GM18867 (cell line): ENCODE results near the gene ACOT6.
"Not testable (repeated sequence)": the region's sequence is repeated elsewhere in the genome, so short reads cannot be mapped to it uniquely, and the experiment has no call there.

Experiments used
- ATAC-seq: cut with Tn5 transposase; IDR thresholded peaks from one replicate; pipeline ENCODE4 v1.9.1; 2021; ENCODE audit warnings: mild to moderate bottlenecking, moderate library complexity; ENCODE audit not compliant: unreplicated experiment

The ACOT6 gene, protein sequence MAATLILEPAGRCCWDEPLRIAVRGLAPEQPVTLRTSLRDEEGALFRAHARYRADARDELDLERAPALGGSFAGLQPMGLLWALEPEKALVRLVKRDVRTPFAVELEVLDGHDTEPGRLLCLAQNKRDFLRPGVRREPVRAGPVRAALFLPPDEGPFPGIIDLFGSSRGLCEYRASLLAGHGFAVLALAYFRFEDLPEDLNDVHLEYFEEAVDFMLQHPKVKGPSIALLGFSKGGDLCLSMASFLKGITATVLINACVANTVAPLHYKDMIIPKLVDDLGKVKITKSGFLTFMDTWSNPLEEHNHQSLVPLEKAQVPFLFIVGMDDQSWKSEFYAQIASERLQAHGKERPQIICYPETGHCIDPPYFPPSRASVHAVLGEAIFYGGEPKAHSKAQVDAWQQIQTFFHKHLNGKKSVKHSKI

DNA sequence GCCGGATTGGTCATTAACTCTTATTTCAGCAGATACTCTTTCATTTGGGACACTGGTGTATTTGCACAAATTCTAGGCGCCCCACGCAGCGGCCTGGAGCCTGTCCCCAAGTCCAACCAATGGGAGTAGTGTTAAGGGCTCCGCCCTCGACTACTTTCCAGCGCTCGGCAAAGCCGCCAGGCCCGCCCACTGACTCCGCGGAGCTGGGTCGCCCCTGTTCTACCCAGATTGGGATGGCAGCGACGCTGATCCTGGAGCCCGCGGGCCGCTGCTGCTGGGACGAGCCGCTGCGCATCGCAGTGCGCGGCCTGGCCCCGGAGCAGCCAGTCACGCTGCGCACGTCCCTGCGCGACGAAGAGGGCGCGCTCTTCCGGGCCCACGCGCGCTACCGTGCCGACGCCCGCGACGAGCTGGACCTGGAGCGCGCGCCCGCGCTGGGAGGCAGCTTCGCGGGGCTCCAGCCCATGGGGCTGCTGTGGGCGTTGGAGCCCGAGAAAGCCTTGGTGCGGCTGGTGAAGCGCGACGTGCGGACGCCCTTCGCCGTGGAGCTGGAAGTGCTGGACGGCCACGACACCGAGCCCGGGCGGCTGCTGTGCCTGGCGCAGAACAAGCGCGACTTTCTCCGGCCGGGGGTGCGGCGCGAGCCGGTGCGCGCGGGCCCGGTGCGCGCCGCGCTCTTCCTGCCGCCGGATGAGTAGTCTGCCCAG lies at the start of gene ACOT6:
Gene ACOT6 (plus strand): TSS at position 179 of the 707 bp plus-strand sequence. CDS start 55 bp downstream, at position 234.
- peak; percentile 77 for ATAC-seq

- not testable (repeated sequence) for ATAC-seq
Measured at GRCh38 chr14:73562696-73563095, 49.6 kb upstream of the ACOT6 start.

GRCh38 chr14:73566431-73566830 lies 45.9 kb upstream of the ACOT6 start:
- not testable (repeated sequence) for ATAC-seq

GRCh38 chr14:73566935-73567334 lies 45.4 kb upstream of the ACOT6 start:
- ATAC-seq: not testable (repeated sequence)

DNA sequence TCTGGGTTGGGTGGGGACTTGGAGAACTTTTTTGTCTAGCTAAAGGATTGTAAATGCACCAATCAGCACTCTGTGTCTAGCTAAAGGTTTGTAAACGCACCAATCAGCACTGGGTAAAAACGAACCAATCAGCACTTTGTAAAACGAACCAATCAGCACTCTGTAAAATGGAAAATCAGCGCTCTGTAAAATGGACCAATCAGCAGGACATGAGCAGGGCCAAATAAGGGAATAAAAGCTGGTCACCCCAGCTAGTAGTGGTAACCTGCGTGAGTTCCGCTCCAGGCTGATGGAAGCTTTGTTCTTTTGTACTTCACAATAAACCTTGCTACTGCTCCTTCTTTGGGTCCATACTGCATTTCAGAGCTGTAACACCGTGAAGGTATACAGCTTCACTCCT lies 45.0 kb upstream of the ACOT6 start:
- ATAC-seq: no peak

DNA sequence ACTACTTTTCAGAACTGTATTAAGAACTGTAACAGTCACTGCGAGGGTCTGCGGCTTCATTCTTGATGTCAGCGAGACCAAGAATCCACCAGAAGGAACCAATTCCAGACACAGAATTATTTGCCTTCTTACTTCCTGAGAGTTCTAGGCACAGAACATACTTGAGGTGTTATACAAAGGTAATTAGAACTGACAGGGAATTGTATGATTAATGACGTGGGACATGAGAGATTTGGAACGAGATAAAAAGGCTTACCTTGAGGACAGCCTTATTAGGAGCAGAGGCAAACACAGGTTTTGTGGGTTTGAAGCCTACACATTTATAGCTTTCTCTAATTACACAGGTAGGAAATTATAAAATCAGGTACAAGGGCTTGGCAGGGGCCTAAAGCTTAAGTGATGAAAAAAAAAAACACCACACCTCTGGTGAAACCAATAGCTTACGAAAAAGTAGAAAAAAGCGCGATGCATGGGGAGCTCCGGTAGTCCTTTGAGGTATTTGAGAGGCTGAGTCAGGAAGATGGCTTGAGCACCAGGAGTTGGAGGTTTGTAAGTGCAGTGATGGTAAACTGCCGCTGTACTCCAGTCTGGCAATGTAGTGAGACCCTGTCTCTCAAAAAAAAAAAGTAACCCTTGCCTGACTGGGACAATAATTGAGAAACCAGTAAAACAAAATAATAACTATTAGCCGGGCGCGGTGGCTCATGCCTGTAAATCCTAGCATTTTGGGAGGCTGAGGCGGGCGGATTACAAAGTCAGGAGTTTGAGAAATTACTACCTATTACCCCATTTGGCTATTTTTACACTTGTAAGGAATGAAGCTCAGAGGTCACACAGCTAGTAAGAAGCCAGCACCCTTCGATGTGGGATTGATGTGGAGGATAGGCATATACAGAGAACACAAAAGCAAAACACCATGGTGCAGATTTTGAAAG lies 44.1 kb upstream of the ACOT6 start:
- no peak for ATAC-seq

DNA sequence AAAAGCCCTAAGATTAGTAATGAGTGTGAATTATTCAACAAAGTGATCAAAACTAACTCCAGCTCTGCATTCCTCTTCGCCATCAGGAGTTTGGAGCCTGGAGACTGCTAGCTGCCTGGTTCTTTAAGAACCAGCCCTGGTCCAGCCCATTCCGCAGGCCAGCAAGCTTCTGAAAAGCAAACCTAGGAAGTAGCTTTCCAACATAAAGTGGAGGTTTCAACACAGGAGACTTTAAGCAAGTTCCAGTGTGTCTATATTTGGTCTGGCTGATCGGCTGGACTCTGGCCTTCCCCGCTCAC lies 43.5 kb upstream of the ACOT6 start:
- ATAC-seq: not testable (repeated sequence)

DNA sequence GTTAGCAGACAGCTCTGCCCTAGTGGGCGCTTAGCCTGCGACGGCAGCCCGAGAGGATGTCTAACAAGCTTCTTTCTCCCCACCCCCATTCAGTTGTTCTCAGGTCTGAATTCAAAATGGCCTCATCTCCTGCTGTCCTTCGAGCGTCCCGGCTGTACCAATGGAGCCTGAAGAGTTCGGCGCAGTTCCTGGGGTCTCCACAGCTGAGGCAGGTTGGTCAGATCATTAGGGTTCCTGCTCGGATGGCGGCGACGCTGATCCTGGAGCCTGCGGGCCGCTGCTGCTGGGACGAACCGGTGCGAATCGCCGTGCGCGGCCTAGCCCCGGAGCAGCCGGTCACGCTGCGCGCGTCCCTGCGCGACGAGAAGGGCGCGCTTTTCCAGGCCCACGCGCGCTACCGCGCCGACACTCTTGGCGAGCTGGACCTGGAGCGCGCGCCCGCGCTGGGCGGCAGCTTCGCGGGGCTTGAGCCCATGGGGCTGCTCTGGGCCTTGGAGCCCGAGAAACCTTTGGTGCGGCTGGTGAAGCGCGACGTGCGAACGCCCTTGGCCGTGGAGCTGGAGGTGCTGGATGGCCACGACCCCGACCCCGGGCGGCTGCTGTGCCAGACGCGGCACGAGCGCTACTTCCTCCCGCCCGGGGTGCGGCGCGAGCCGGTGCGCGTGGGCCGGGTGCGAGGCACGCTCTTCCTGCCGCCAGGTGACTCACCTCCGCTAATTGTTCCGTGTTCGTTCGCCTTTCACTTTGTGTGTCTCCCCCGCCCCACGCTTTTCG lies 42.9 kb upstream of the ACOT6 start, which contains the start of gene ACOT2:
Gene ACOT2 (plus strand): TSS at position 29 of the 774 bp plus-strand sequence. CDS start 28 bp downstream, at position 57.
- ATAC-seq: peak; percentile 58

DNA sequence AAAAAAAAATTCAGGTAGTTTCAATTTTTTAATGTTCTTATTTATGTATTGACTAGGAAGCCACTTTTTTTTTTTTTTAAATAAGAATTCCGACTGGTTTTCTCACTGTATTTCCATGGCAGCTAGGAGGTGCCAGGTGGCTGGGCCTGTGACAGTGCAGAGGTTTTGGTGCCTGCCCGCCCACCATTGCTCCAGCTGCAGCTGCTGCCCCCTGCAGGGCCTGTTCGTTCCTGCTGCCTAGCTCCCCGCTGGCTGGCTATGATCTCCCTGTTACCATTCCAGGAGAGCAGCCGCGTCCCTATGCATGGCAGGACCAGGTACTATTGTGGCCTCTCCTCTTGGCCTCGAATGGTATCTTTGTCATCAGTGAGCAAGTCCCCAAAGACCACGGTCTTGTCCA lies 41.4 kb upstream of the ACOT6 start:
- peak; percentile 46 for ATAC-seq

GRCh38 chr14:73573034-73573433 lies 39.3 kb upstream of the ACOT6 start:
- not testable (repeated sequence) for ATAC-seq

GRCh38 chr14:73573740-73574139 lies 38.6 kb upstream of the ACOT6 start:
- ATAC-seq: not testable (repeated sequence)

DNA sequence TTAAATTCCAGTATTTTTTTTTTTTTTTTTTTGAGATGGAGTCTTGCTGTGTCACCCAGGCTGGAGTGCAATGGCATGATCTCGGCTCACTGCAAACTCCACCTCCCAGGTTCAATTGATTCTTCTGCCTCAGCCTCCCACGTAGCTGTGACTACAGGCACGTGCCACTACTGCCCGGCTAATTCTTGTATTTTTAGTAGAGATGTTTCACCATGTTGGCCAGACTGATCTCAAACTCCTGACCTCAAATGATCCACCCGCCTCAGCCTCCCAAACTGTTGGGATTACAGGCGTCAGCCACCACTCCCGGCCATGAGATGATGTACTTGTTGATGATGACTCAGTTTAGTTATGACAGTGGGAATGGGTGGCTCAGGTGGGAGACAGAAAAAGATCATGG lies 38.1 kb upstream of the ACOT6 start:
- ATAC-seq: not testable (repeated sequence)

DNA sequence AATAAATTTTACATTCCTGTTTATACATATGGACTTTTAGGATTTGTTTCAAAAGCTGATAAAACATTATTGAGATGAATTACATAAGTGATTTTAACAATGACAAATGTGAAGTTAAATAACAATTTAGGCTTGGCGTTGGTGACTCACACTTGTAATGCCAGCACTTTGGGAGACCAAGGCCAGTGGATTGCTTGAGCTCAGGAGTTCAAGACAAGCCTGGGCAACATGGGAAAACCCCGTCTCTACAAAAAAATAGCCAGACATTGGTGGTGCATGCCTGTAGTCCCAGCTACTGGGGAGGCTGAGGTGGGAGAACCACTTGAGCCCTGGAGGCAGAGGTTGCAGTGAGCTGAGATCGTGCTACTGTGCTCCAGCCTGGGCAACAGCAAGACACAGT lies 35.9 kb upstream of the ACOT6 start:
- no peak for ATAC-seq

DNA sequence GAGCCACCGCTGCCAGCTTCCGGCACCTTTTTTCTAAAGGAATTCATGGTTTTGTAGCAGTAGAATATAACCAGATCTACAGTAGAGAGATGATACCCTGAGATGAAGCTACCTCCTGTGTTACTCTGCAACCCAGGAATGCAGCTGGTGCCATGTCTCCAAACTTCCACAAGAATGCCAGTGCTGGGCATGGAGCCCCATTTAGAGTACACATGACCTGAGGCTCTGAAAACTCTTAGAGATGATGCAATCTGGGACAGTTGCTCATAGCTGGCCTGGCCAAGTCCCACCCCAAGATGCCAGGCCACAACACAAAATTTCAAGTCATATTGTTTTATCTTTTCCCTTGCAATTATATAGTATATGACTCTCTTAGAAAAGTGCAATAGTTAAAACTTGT lies 35.1 kb upstream of the ACOT6 start:
- not testable (repeated sequence) for ATAC-seq

- not testable (repeated sequence) for ATAC-seq
Measured at GRCh38 chr14:73582102-73582979, 30.0 kb upstream of the ACOT6 start.

GRCh38 chr14:73588695-73589094 lies 23.6 kb upstream of the ACOT6 start:
- ATAC-seq: no peak

GRCh38 chr14:73589116-73589515 lies 23.2 kb upstream of the ACOT6 start:
- ATAC-seq: no peak

DNA sequence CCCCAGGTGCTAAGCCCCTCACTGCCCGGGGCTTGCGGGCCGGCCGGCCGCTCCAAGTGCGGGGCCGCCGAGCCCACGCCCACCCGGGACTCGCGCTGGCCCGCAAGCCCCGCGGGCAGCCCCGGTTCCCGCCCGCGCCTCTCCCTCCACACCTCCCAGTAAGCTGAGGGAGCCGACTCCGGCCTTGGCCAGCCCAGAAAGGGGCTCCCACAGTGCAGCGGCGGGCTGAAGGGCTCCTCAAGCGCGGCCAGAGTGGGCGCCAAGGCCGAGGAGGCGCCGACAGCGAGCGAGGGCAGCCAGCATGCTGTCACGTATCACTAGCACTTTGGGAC lies 21.7 kb upstream of the ACOT6 start:
- ATAC-seq: not testable (repeated sequence)

DNA sequence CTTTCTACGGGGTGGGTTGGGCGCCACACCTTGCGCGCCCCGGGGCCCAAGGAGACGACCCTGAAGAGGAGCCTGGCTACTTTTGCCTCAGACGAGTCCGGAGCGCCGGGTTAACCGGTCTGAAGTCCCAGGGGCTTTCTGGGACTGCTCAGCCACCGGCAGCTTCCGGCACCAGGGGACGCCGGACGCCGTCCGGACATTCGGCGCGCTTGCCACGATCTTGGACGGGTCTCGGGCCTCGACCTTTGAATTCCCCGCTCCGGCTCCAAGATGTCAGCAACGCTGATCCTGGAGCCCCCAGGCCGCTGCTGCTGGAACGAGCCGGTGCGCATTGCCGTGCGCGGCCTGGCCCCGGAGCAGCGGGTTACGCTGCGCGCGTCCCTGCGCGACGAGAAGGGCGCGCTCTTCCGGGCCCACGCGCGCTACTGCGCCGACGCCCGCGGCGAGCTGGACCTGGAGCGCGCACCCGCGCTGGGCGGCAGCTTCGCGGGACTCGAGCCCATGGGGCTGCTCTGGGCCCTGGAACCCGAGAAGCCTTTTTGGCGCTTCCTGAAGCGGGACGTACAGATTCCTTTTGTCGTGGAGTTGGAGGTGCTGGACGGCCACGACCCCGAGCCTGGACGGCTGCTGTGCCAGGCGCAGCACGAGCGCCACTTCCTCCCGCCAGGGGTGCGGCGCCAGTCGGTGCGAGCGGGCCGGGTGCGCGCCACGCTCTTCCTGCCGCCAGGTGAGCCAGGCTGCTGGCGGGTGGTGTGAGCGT lies 20.4 kb upstream of the ACOT6 start, which contains the start of gene ACOT4:
Gene ACOT4 (plus strand): TSS at position 184 of the 760 bp plus-strand sequence. CDS start 87 bp downstream, at position 271.
- peak; percentile 59 for ATAC-seq
